T-helper 17 cell (primary cell): ENCODE data around the gene SPATA18. TPM values are rescaled to one million over a fixed set of nuclear protein-coding genes. Genes with fewer than 3 reads are reported as not detected.

Source experiments
- ATAC-seq: fragments of 150-1000 bp; cut with Tn5 transposase; 2 replicates; pipeline ENCODE4 v1.10.0; 2021; ENCODE audit warnings: mild to moderate bottlenecking, moderate library complexity
- DNase-seq, 3 donors: peaks; one replicate each; pipeline versions ENCODE4 v3.0.0 to v3.0.0-alpha.2; 2020 to 2021
- H3K9me3 ChIP-seq: one replicate; pipeline ENCODE4 v1.7.0; 2013; ENCODE audit warnings: low read length, mild to moderate bottlenecking; ENCODE audit not compliant: control insufficient read depth, poor library complexity, severe bottlenecking
- H3K27ac Mint-ChIP-seq: one replicate; pipeline ENCODE4 v1.8.0; 2022; ENCODE audit warnings: mild to moderate bottlenecking, moderate library complexity, mixed read lengths
- H3K27me3 Mint-ChIP-seq: one replicate; pipeline ENCODE4 v1.8.0; 2022; ENCODE audit warnings: mixed read lengths
- H3K36me3 Mint-ChIP-seq: one replicate; pipeline ENCODE4 v1.8.0; 2022; ENCODE audit warnings: low read depth, mixed read lengths
- H3K4me1 Mint-ChIP-seq: one replicate; pipeline ENCODE4 v1.8.0; 2022; ENCODE audit warnings: mild to moderate bottlenecking, mixed read lengths
- H3K4me3 Mint-ChIP-seq: one replicate; pipeline ENCODE4 v1.8.0; 2022; ENCODE audit warnings: mild to moderate bottlenecking, moderate library complexity, mixed read lengths
- total RNA-seq, 4 donors: library from RNA in 2 of 4; stranded (reverse) in 2 of 4; gene quantifications; one replicate each; pipeline ENCODE4 v1.2.3 and lab custom pipeline; 2022 to 2026

The SPATA18 gene
- total RNA-seq, 2 donors from 2014 or later: 0.18 TPM; not detected in 1

- Mint-ChIP-seq H3K4me1 (peaks cover 22% of the 10 kb centered on the region), H3K27ac (no peak overlapping the region), H3K36me3 (peaks cover 13% of the 10 kb centered on the region), H3K27me3 (no peaks in the 10 kb centered on the region), H3K4me3 (no peak overlapping the region)
- no peaks in the 10 kb centered on the region for H3K9me3 ChIP-seq
- no peak for DNase-seq
- no peak for ATAC-seq
Observed at GRCh38 chr4:52032005-52032404, 19.1 kb upstream of the SPATA18 start.

DNA sequence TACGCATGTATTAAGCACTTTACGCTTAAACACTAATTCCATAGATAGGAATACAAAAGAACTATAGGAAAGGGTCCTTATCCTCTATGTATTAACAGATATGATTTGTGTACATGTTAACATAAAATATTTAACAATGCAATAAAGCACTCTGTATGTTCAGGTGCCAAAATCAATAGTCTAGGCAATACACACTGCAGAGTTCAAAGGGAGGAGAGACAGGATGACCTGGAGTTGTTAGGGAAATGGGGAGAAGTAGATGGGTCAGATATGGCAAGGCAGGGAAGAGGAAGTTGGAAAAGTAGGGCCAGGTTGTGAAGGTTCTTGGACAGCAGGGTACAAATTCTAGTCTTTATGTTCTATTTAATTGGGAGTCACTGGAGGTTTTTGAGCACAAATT, 15.9 kb upstream of the SPATA18 start:
- Mint-ChIP-seq H3K36me3 (peaks cover 11% of the 10 kb centered on the region), H3K27me3 (peaks cover 12% of the 10 kb centered on the region), H3K4me1 (peaks cover 31% of the 10 kb centered on the region), H3K4me3 (no peak overlapping the region), H3K27ac (peak overlapping the region; percentile 60)
- DNase-seq: no peak
- H3K9me3 ChIP-seq: no peaks in the 10 kb centered on the region
- ATAC-seq: no peak

DNA sequence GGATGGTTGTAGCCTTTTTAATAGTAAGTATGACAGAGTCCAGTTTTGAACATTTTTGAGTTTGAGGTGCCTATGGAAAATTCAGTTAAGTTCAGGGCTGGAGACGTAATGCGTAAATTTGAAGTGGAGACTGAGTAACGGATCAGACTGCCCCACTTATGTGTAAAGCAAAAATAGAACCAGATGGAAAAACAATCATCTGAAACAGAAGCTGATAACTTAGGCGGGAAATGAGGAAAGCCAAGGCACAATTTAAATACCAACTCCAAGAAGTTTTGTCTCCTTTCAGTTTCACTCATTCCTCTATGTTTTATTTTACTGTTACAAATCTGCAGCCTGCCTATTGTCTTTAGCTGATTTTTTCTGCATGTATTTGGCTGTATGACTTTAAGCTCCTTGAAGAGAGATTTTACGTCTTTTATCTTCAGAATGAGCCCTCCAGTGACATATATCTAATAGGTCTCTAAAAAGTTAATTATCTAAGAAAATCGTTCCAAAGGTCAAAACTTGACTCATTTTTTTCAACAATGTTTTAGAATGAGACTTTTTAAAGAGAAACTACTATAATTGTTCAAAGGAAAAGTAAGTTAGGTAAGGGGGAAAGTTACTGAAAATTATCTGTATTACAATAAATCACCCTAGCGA, 14.1 kb upstream of the SPATA18 start:
- Mint-ChIP-seq H3K36me3 (peaks cover 12% of the 10 kb centered on the region), H3K4me3 (peak overlapping the region; percentile 92), H3K4me1 (peaks cover 29% of the 10 kb centered on the region), H3K27me3 (peaks cover 29% of the 10 kb centered on the region), H3K27ac (peak overlapping the region; percentile 84)
- no peak for DNase-seq
- H3K9me3 ChIP-seq: no peaks in the 10 kb centered on the region
- no peak for ATAC-seq

- H3K4me1 Mint-ChIP-seq: peaks cover 29% of the 10 kb centered on the region
- H3K27me3 Mint-ChIP-seq: peaks cover 36% of the 10 kb centered on the region
- H3K27ac Mint-ChIP-seq: peak overlapping the region; percentile 84
- no peak for DNase-seq
- H3K4me3 Mint-ChIP-seq: peak overlapping the region; percentile 92
- ATAC-seq: peak; percentile 47
- H3K36me3 Mint-ChIP-seq: peaks cover 14% of the 10 kb centered on the region
- no peaks in the 10 kb centered on the region for H3K9me3 ChIP-seq
Observed at GRCh38 chr4:52037689-52038102, 13.4 kb upstream of the SPATA18 start.

- Mint-ChIP-seq H3K27ac (peak within 1 kb of the TSS; percentile 84), H3K27me3 (peaks cover 42% of the 10 kb centered on the region), H3K4me1 (peaks cover 29% of the 10 kb centered on the region), H3K36me3 (peaks cover 14% of the 10 kb centered on the region), H3K4me3 (peak within 1 kb of the TSS; percentile 92)
- no peaks in the 10 kb centered on the region for H3K9me3 ChIP-seq
- DNase-seq (peak; percentile 64 to 69 (median 66)), ATAC-seq (peak; percentile 96)
Observed at GRCh38 chr4:52038103-52038912, 12.8 kb upstream of the SPATA18 start, which contains the start of gene SGCB. Gene SGCB (minus strand): TSS chr4:52038299. CDS start chr4:52038259, 40 bp downstream.

DNA sequence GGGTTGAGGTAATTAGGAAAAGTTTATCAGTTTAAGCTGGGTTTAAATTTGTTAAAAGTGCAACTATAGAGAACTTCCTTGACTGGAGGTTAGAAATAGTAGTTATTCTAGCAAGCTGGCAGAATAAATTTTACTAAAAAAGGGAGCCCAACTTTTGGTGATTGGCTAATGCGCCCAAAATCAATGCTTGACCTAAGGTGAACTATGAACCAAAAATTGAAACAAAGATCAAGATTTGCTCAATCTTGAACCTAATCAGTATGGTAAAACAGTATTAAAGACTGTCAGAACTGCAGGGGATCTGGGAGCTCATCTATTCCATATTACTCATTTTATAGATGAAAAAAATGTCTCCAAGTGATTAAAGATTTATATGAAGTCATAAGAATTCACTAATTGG, 6.1 kb upstream of the SPATA18 start:
- no peak for DNase-seq
- Mint-ChIP-seq H3K27me3 (peaks cover 86% of the 10 kb centered on the region), H3K36me3 (peaks cover 5% of the 10 kb centered on the region)

GRCh38 chr4:52049266-52049665, 1.8 kb upstream of the SPATA18 start:
- Mint-ChIP-seq H3K36me3 (peaks cover 5% of the 10 kb centered on the region), H3K27ac (no peak overlapping the region), H3K27me3 (peaks cover 79% of the 10 kb centered on the region), H3K4me3 (no peak overlapping the region), H3K4me1 (peaks cover 13% of the 10 kb centered on the region)
- DNase-seq (no peak), ATAC-seq (no peak)
- H3K9me3 ChIP-seq: no peaks in the 10 kb centered on the region

More for the DNA sequence above, 6.1 kb upstream of the SPATA18 start:
- no peak for ATAC-seq
- Mint-ChIP-seq H3K27ac (no peak overlapping the region), H3K4me1 (no peaks in the 10 kb centered on the region), H3K4me3 (no peak overlapping the region)
- no peaks in the 10 kb centered on the region for H3K9me3 ChIP-seq

- H3K4me3 Mint-ChIP-seq: peak overlapping the region; percentile 84
- peak; percentile 54 for ATAC-seq
- H3K9me3 ChIP-seq: no peaks in the 10 kb centered on the region
Observed at GRCh38 chr4:52051615-52052474, 741 bp downstream of the SPATA18 start.

DNA sequence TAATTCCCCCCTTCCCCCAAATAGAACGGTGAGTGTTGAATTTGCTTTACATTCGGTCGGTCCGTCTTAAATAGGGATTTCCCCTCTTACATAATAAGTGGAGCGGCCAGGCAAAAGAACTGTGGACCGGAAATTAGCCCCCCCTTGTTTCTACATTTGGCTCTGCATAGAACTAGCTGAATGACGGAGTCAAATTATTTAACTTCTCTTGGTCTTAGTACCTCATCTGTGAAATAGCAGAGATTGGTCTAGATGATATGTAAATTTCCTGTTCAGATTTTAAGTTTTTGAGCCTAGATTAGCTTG, 1.3 kb downstream of the SPATA18 start:
- H3K9me3 ChIP-seq: no peaks in the 10 kb centered on the region
- H3K27me3 Mint-ChIP-seq: peaks cover 77% of the 10 kb centered on the region
- H3K4me3 Mint-ChIP-seq: peak overlapping the region; percentile 84
- DNase-seq (no peak), ATAC-seq (peak; percentile 20)
- peaks cover 5% of the 10 kb centered on the region for H3K36me3 Mint-ChIP-seq
- no peak overlapping the region for H3K27ac Mint-ChIP-seq
- H3K4me1 Mint-ChIP-seq: peaks cover 13% of the 10 kb centered on the region

More at GRCh38 chr4:52051615-52052474, 741 bp downstream of the SPATA18 start:
- Mint-ChIP-seq H3K27me3 (peaks cover 77% of the 10 kb centered on the region), H3K27ac (no peak overlapping the region), H3K36me3 (peaks cover 5% of the 10 kb centered on the region), H3K4me1 (peaks cover 13% of the 10 kb centered on the region)
- DNase-seq: no peak

DNA sequence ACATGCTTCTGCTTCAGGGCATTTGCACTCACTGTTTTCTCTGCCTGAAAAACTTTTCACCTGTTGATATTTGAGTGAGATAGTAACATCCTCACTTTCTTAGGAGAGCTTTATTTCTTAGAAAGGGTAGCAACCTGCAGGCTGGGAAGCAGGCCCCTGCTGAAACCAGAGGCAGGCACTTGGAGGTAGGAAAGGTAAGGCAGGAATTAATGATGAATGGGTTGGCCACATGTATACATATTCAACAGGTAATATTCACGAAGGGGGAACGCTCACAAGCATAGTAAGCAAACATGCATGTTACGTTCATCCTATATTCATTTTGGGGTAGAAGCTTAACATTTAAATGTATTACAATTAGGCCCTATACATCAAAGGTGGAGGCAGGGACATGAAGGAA, 3.1 kb downstream of the SPATA18 start:
- Mint-ChIP-seq H3K36me3 (peaks cover 5% of the 10 kb centered on the region), H3K27me3 (peaks cover 74% of the 10 kb centered on the region), H3K4me1 (peaks cover 13% of the 10 kb centered on the region), H3K27ac (no peak overlapping the region), H3K4me3 (no peak overlapping the region)
- H3K9me3 ChIP-seq: no peaks in the 10 kb centered on the region
- ATAC-seq: no peak
- DNase-seq: no peak

DNA sequence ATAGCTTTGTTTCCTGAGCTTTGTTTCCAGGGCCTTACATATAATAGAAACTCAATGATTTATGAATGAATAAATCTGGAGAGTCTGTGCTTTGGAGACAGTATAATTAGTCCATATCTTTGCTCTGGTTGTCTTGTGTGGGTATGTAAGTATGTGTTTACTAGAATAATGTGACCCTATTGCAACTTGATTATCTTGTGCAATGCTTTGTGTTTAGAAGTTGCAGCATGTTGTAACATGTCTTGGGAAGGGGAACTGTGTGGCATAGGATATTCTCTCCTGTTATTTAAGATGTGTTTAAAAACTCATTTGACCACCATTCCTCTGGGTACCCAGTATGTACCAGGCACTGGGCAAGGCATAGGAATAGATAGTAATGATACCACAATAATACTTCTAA, 6.1 kb downstream of the SPATA18 start:
- H3K36me3 Mint-ChIP-seq: peaks cover 5% of the 10 kb centered on the region
- DNase-seq: no peak
- ATAC-seq: no peak
- peaks cover 64% of the 10 kb centered on the region for H3K27me3 Mint-ChIP-seq
- peaks cover 12% of the 10 kb centered on the region for H3K4me1 Mint-ChIP-seq
- H3K27ac Mint-ChIP-seq: no peak overlapping the region
- no peak overlapping the region for H3K4me3 Mint-ChIP-seq
- H3K9me3 ChIP-seq: no peaks in the 10 kb centered on the region

DNA sequence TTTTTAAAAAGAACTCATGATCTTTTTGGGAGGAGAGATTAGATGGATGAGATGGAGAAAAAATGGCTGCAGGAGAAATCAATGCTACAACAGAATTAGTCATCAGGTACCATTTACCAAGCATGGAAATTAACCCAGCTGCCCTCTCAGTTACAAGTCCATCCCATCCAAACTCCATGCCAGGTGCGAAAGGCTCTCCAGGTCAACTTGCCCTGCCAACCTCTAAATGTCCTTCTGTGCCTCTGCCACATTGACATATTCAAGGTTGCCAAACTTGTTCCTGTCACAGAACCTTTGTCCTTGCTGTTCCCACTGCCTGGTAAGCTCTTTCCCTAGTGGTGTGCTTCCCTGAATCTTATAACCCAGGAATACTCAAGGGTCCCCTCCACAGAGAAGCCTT, 7.2 kb downstream of the SPATA18 start:
- no peak overlapping the region for H3K27ac Mint-ChIP-seq
- DNase-seq (no peak), ATAC-seq (no peak)
- H3K4me3 Mint-ChIP-seq: no peak overlapping the region
- peaks cover 57% of the 10 kb centered on the region for H3K27me3 Mint-ChIP-seq
- H3K4me1 Mint-ChIP-seq: peaks cover 4% of the 10 kb centered on the region
- peaks cover 5% of the 10 kb centered on the region for H3K36me3 Mint-ChIP-seq
- no peaks in the 10 kb centered on the region for H3K9me3 ChIP-seq

GRCh38 chr4:52059372-52059771, 8.3 kb downstream of the SPATA18 start:
- no peaks in the 10 kb centered on the region for H3K9me3 ChIP-seq
- H3K27me3 Mint-ChIP-seq: peaks cover 47% of the 10 kb centered on the region

More at GRCh38 chr4:52059372-52059771, 8.3 kb downstream of the SPATA18 start:
- Mint-ChIP-seq H3K4me3 (no peak overlapping the region), H3K27ac (no peak overlapping the region), H3K36me3 (no peaks in the 10 kb centered on the region), H3K4me1 (peaks cover 2% of the 10 kb centered on the region)
- DNase-seq (no peak), ATAC-seq (no peak)
